Mucosa of stomach (tissue), 1 donor: ENCODE results near the gene CGB8.
"Not testable (repeated sequence)": the region's sequence is repeated elsewhere in the genome, so short reads cannot be mapped to it uniquely, and the experiment has no call there.

Experiments used
- H3K27me3 ChIP-seq: one replicate; pipeline ENCODE4 v1.7.0; 2013; ENCODE audit warnings: mild to moderate bottlenecking, low read length; ENCODE audit not compliant: control insufficient read depth, insufficient read depth
- H3K36me3 ChIP-seq: one replicate; pipeline ENCODE4 v1.7.0; 2013; ENCODE audit warnings: low read length; ENCODE audit not compliant: control insufficient read depth, insufficient read depth
- H3K4me1 ChIP-seq: one replicate; pipeline ENCODE4 v1.7.0; 2013; ENCODE audit warnings: mild to moderate bottlenecking, low read length; ENCODE audit not compliant: control insufficient read depth, insufficient read depth
- H3K4me3 ChIP-seq: one replicate; pipeline ENCODE4 v1.7.0; 2013; ENCODE audit warnings: low read length
- H3K9ac ChIP-seq: one replicate; pipeline ENCODE4 v1.7.0; 2013; ENCODE audit warnings: mild to moderate bottlenecking, low read length, moderate library complexity
- H3K9me3 ChIP-seq: one replicate; pipeline ENCODE4 v1.7.0; 2013; ENCODE audit warnings: mild to moderate bottlenecking, low read length, moderate library complexity; ENCODE audit not compliant: control insufficient read depth
- donor health status: Pancreatic carcinoma.

CGB8 gene

GRCh38 chr19:49038557-49039276 lies 10.2 kb downstream of the CGB8 start:
- H3K9me3 ChIP-seq, H3K9ac ChIP-seq, H3K4me1 ChIP-seq: not testable (repeated sequence)

GRCh38 chr19:49038111-49038510 lies 10.8 kb downstream of the CGB8 start:
- H3K4me3 ChIP-seq, H3K27me3 ChIP-seq, H3K4me1 ChIP-seq, H3K36me3 ChIP-seq, H3K9ac ChIP-seq, H3K9me3 ChIP-seq: not testable (repeated sequence)

More at GRCh38 chr19:49038557-49039276, 10.2 kb downstream of the CGB8 start:
- H3K4me3 ChIP-seq, H3K36me3 ChIP-seq, H3K27me3 ChIP-seq: not testable (repeated sequence)

GRCh38 chr19:49036815-49037214 lies 12.1 kb downstream of the CGB8 start, which contains the start of gene CGB1:
TSS of gene CGB1 (minus strand) at chr19:49036895. CDS start at chr19:49036711, 184 bp downstream.
- not testable (repeated sequence) for H3K9me3 ChIP-seq, H3K4me1 ChIP-seq, H3K9ac ChIP-seq, H3K27me3 ChIP-seq, H3K36me3 ChIP-seq, H3K4me3 ChIP-seq

GRCh38 chr19:49031642-49032301 lies 17.1 kb downstream of the CGB8 start, which contains the start of gene CGB2:
TSS of gene CGB2 (plus strand) at chr19:49031890. CDS start at chr19:49032096, 206 bp downstream.
- H3K36me3 ChIP-seq, H3K27me3 ChIP-seq, H3K9me3 ChIP-seq, H3K4me3 ChIP-seq, H3K4me1 ChIP-seq, H3K9ac ChIP-seq: not testable (repeated sequence)

- H3K36me3 ChIP-seq, H3K9me3 ChIP-seq, H3K27me3 ChIP-seq, H3K9ac ChIP-seq, H3K4me1 ChIP-seq, H3K4me3 ChIP-seq: not testable (repeated sequence)
These were observed 18.6 kb downstream of the CGB8 start for GRCh38 chr19:49030323-49030722.

- H3K4me1 ChIP-seq, H3K4me3 ChIP-seq, H3K27me3 ChIP-seq, H3K9ac ChIP-seq, H3K9me3 ChIP-seq, H3K36me3 ChIP-seq: not testable (repeated sequence)
These were observed 19.2 kb downstream of the CGB8 start for GRCh38 chr19:49029749-49030148.

DNA sequence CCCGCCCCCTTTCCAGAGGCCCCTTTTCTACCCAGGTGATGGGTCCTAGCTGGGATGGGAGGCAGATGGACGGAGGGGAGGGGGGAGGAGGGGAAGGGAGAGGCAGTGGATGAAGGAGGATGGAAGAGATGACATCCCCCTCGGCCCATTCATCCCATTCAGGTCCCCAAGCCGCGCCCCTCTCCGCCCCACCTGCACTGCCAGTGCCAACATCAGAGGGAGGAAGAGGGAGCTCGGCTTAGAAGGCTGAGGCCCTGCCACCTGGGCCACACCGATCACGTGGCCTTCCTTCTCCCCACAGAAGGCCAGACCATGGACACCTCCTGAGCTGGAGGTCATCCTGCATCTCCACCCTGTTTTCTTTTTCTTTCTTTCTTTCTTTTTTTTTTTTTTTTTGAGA lies 20.2 kb downstream of the CGB8 start:
- not testable (repeated sequence) for H3K9ac ChIP-seq, H3K4me1 ChIP-seq, H3K9me3 ChIP-seq, H3K27me3 ChIP-seq, H3K4me3 ChIP-seq, H3K36me3 ChIP-seq

DNA sequence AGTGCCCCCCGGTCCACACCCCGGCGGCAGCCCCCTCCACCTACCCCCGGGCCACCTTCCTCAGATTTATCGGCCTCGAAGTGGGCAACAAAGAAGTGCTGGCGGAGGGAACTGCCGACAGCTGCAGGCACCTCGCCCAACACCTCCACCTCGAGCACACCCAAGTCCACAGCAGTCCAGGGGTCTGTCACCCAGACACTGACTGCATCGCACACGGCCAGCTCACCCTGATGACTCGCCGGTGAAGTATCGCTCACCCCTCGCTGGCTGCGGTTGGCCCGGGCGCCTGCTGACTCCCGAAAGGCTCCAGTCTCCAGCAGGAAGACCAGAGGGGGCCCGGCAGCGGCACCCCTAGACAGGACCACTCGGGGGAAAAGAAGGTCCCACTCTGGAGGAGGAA lies 23.3 kb downstream of the CGB8 start:
- H3K9ac ChIP-seq, H3K9me3 ChIP-seq, H3K4me1 ChIP-seq, H3K36me3 ChIP-seq, H3K4me3 ChIP-seq: not testable (repeated sequence)
- peaks cover 12% of the 10 kb centered on the region for H3K27me3 ChIP-seq

GRCh38 chr19:49025088-49025487 lies 23.8 kb downstream of the CGB8 start:
- peaks cover 17% of the 10 kb centered on the region for H3K27me3 ChIP-seq
- not testable (repeated sequence) for H3K36me3 ChIP-seq, H3K9ac ChIP-seq, H3K4me3 ChIP-seq, H3K9me3 ChIP-seq, H3K4me1 ChIP-seq

GRCh38 chr19:49024233-49024632 lies 24.7 kb downstream of the CGB8 start, which contains the start of gene CGB3:
TSS of gene CGB3 (minus strand) at chr19:49024333. CDS start at chr19:49023971, 362 bp downstream.
- not testable (repeated sequence) for H3K4me3 ChIP-seq, H3K9me3 ChIP-seq, H3K36me3 ChIP-seq

DNA sequence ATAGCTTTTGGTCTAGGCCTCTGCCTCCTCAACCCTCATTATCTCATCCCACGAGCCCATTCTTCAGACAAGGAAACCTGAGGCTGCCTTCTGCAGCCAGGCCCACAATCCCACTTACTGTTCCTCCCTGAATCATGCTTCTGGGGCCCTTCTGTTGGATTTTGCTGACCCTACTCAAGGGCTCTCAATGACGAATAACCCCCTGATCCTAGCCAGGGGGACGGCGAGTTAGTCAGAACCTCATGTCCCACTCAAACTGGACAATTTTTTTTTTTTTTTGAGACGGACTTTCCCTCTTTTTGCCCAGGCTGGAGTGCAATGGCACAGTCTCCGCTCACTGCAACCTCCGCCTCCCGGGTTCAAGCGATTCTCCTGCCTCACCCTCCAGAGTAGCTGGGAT lies 26.8 kb downstream of the CGB8 start:
- Histone ChIP-seq H3K9ac (no peak overlapping the region), H3K27me3 (peaks cover 31% of the 10 kb centered on the region), H3K9me3 (no peaks in the 10 kb centered on the region), H3K4me1 (peaks cover 15% of the 10 kb centered on the region), H3K36me3 (no peaks in the 10 kb centered on the region), H3K4me3 (no peak overlapping the region)

More at GRCh38 chr19:49024233-49024632, 24.7 kb downstream of the CGB8 start, which contains the start of gene CGB3:
- H3K9ac ChIP-seq, H3K4me1 ChIP-seq: not testable (repeated sequence)
- peaks cover 23% of the 10 kb centered on the region for H3K27me3 ChIP-seq

- Histone ChIP-seq H3K9me3 (no peaks in the 10 kb centered on the region), H3K27me3 (peaks cover 31% of the 10 kb centered on the region), H3K36me3 (no peaks in the 10 kb centered on the region), H3K9ac (no peak overlapping the region), H3K4me1 (peaks cover 15% of the 10 kb centered on the region), H3K4me3 (no peak overlapping the region)
These were observed 27.7 kb downstream of the CGB8 start for GRCh38 chr19:49020931-49021895.
